ENCODE results near the gene DNAJC8.

DNAJC8 gene

DNA sequence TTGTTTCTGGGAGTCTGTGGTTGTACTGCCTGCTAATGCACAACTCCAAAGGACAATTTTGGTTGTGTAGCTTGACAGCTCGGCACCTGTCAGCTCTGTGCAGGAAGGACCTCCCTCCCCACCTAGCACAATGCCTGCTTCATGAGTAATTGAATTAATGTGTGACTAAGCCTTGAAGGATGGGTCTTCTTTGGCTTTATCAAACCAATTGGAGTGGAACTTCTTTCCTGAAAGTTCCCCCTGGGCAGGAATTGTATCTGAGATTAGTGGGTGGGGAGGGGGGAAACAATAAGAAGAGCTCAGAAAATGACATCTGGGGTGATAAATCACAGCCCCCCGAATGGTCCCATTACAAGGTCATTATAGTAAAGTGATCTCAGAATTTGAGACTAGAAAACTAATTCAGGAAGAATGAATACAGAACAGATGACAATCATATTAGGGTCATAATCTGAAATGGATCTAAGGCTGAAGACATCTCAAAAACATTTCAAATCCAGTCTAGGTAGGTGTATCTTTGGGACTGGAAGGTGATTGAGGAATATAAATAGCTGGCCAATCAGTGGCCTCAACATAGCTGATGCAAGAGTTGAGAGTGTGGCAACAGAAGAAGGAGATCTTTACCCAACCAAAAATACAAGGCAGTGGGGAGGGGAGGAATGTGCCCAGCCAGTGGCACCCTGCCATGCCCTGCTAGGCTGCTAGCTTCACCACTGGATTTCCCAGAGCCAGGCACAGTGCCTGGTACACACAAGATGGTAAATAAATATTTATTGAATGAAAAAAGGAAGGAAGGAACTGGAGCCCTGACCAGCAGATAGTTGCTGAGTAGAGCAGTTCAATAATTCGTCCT lies 16.4 kb upstream of the DNAJC8 start:
- DNase-seq: no peak

- peak; percentile 66 for DNase-seq
Measured at GRCh38 chr1:28248273-28249012, 15.6 kb upstream of the DNAJC8 start.

DNA sequence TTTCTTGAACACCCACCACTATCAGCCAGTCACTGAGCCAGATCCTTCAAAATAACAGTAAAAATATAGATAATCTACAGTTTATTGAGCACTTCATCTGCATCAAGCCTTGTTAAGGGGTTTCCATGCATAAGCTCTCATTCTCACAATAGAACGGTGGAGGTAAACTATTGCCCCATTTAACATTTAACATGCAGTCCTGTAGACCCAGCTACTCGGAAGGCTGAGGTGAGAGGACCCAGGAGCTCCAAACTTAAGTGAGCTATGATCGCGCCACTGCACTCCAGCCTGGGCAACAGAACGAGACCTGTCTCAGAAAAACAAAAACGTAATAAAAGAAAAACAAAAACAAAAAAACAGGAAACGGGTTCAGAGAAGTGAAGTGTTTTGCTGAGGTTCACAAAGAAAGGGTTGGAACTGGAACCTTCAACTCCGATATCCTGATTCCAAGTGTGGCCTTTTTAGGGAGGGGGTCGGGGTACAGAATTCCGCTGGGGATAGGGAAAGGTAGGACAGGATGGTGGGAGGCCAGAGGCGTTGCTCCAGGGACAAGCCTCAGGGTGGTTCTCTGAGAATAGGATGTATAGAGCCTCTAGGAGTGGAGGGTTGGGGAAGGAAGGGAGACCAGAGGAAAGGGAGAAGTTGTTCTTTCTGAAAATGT lies 14.9 kb upstream of the DNAJC8 start:
- DNase-seq: no peak

DNA sequence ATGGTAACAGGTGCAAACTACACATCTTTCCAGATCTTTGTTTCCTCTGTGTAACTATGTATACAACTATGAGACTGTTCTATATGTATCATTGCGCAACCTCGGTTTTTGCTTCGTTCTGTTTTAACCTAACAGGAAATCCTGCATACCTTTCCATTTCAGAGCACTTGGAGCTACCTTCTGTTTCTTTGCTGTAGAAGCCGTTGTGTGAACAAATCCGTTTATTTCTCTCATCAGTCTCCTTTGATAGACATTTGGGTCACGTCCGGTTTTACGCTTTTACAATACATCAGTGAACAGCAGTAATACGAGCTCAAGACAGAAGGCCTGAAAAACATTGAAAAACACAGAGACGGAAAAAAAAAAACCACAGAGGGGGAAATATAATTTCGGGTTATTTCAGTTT lies 13.6 kb upstream of the DNAJC8 start:
- no peak for DNase-seq

DNA sequence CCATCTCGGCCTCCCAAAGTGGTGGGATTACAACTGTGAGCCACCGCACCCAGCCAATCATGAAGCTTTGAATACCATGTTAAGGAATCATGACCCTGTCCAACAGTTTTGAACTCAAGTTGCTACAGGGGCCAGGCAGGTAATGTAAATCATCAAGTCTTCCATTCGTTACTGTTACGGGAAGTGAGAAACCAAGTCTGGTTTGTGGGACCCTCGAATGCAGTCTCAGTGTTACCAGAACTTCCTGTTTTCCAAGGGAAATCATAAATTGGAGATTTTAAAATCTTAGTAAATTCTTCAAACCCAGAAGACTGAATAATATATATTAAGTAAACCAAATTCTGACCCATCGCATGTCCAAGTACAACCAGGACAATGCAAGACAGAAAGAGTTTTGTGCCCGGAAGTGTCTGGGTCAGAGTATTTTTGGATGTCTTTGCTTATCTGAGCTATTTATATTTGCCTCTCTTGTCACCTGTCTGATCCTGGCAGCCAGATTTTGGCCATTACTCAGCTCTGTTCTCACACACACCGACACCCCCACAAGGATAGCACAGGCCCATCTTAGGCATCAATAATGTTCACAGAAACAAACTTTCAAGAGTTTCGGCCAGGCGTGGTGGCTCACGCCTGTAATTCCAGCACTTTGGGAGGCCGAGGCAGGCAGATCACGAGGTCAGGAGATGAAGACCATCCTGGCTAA lies 11.9 kb upstream of the DNAJC8 start:
- no peak for DNase-seq

DNA sequence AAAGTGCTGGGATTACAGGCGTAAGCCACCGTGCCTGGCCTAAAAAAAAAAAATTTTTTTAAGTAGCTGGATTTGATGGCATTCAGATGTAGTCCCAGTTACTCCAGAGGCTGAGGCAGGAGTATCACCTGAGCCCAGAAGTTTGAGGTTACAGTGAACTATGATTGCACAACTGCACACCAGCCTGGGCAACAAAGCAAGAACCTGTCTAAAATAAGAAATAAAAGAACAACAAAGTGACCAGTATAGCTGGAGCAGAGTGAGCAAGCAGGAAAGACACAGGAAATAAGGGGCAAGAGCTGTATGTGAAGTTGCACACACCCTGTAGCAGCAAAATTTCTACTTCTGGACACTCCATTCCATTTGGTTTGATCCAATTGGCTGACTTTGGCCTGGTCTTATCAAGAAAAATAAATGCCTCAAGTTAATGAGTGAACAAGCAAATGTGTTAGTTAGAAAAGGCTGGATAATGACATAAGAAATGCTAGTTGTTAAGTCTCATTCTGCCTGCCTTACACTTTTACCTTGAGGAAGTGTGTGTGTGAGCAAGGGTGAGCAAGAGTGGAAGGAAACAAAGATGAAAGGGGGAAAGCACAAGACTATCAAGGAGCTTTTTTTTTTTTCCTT lies 11.0 kb upstream of the DNAJC8 start:
- DNase-seq: no peak

DNA sequence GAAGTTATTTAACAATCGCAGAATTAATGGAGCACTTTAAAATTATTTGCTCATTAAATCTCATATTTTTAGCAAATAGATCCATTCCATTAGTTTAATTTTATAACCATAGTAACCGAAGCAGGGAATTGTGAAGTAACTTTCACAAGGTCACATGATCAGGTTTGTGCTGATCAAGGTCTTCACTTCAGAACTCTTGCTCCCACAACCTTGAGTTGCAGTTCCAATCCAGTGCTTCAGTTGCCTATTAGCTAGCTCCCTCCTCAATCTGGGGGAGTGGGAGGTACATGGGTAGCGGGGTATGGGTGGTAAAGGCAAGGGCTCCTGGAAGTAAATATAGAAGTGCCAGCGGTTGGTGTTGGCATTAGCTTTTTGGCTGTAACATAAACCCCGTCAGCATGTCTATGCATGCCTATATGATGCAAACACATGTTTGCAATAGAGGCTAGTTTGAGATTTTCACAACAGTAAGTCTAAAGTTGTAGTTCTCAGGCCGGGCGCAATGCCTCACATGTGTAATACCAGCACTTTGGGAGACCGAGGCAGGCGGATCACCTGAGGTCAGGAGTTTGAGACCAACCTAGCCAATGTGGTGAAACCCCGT lies 8.9 kb upstream of the DNAJC8 start:
- no peak for DNase-seq

GRCh38 chr1:28240024-28240423 lies 7.2 kb upstream of the DNAJC8 start:
- DNase-seq: no peak

- no peak for DNase-seq
Measured at GRCh38 chr1:28239004-28239403, 6.2 kb upstream of the DNAJC8 start.

GRCh38 chr1:28236656-28237322 lies 4.0 kb upstream of the DNAJC8 start:
- no peak for DNase-seq

GRCh38 chr1:28235755-28236655 lies 3.2 kb upstream of the DNAJC8 start, which contains the start of gene ATP5IF1:
ATP5IF1 (plus strand) TSS chr1:28236124; CDS start chr1:28236184, 60 bp downstream.
- peak; percentile 91 for DNase-seq

- no peak for DNase-seq
Measured at GRCh38 chr1:28233264-28233606, 406 bp upstream of the DNAJC8 start.

GRCh38 chr1:28229996-28230395 lies 2.8 kb downstream of the DNAJC8 start:
- no peak for DNase-seq

DNA sequence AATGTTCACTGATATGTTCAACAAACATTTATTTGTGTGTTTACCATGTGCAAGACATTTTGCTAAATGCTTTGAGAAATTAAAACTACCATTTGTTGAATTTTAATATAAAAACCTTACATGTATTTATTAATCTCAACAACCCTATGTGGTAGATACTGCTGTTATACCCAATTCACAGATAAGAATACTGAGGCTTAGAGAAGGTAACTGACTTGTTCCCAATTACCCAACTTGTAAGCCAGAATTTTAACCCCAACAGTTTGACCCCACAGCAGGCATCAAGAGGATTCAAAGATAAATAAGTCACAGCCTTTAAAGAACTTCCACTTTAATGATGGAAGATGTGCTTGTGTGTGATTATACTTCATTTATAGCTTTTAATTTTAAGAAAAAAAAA lies 3.7 kb downstream of the DNAJC8 start:
- no peak for DNase-seq

GRCh38 chr1:28213315-28213714 lies 19.5 kb downstream of the DNAJC8 start:
- DNase-seq: no peak

DNA sequence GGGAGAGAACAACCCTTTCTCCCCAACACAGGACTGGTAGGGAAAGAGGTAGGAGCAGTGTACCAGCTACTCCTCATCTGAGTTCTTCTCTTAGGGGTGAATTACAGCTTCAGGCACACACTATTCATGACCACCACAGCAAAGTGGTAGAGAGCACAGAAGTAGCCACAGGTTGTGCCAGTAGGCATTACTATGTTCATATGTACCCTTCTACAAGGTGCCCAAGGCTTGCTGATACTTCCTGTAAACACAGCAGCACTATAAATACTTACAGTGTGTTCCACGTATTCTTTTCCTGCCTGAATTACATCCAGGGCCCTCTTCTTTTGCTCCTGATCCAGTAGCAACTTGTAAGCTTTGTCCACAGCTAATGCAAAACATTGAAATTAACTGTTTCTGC lies 23.1 kb downstream of the DNAJC8 start:
- no peak for DNase-seq

- peak; percentile 37 for DNase-seq
Measured at GRCh38 chr1:28208818-28209441, 23.9 kb downstream of the DNAJC8 start.

DNA sequence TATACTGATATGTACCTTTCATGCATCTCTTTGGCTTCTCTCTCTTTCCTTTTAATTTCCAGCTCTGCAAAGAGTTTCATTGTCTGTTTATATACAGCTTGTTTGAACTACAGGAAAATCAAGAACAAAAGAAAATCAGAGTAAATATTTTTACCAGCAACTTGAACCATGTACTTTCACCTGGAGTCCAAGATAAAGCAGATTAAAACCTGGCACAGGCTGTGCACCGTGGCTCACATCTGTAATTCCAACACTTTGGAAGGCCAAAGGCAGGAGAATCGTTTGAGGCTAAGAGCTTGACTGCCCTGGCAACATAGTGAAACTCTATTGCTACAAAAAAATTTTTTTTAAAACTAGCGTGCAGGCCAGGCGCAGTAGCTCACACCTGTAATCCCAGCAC lies 27.6 kb downstream of the DNAJC8 start:
- DNase-seq: no peak

DNA sequence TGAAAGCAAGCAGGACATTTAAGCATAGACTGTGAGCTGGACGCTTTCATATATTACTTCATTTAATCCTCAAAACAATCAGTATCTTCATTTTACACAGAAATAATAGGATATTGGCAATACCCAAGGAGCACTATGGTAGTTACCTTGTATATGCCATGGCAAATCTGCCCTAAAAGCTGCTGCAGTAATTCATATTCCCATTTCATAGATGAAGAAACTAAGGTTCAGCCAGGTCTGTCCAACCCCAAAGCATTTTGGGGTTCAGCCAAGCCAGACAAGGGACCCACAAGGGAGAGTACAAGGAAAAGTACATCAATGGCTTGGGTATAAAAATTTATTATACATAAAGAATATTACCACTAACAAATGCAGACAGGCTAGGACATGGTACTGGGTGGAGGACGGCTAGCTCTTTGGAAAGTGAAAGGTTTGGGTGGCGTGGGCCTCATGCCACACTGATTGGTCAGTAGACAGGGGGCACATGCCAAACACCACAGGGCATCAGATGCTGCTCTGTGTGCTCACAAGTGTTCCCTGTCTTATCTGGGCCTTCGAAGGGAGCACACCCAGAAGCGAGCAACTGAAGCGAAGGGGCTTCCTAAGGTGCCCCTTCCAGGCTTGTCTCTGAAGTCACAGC lies 32.5 kb downstream of the DNAJC8 start:
- DNase-seq: no peak

Measured in activated CD4-positive, alpha-beta T cell treated with anti-CD3 and anti-CD28 coated beads for 1 hour (primary cell).